ENCODE measurements around the gene RPS6KC1.

DNA sequence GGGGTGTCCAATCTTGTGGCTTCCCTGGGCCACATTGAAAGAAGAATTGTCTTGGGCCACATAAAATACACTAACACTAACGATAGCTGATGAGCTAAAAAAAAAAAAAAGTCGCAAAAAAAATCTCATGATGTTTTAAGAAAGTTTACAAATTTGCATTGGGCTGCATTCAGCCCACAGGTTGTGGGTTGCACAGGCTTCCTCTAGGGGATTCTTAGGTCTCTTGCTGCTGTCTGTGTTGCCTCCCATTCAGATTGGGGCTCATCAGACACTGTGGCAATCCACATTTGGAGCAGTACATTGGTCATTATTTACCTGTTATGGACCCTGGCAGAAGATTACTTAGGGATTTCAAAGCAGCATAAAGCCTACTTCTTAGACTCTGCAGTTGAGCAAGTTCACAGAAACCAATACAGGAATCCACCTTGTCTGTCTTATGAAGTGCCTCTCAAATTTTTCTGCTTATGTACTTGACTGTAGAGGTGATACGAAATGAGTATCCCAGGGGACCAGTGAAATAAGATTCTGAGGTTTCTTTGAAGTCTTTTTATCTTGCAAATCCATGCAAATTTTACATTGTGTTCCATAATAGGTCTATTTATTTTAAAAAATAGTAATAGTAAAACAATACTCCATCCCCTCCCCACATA is 205.5 kb downstream of the RPS6KC1 start:
- no peak for TF ChIP-seq CTCF (IDR thresholded peaks at IDR 0.05)
- no peak for TF ChIP-seq EZH2 (IDR thresholded peaks at IDR 0.05; ENCODE audit: borderline replicate concordance, insufficient read depth, low read depth, low read length, poor library complexity, severe bottlenecking)
